K562 (cell line): ENCODE data around the gene IFNGR2. TPM values are rescaled to one million over a fixed set of nuclear protein-coding genes. Genes with fewer than 3 reads are reported as not detected.

Experiments
- ERF ChIP-seq: fragments of 450-650 bp; formaldehyde crosslinking; IDR thresholded peaks from 2 replicates; pipeline ENCODE4 v1.4.0; 2020; ENCODE audit warnings: mild to moderate bottlenecking, mixed read lengths
- MAFG ChIP-seq: fragments of 450-650 bp; conservative IDR thresholded peaks from 2 replicates; pipeline ENCODE4 v1.6.1; 2016; ENCODE audit warnings: missing genetic modification characterization, missing compliant biosample characterization
- MBD2 ChIP-seq: sonication (generic); IDR thresholded peaks from 2 replicates; pipeline ENCODE4 v1.6.1; 2016; ENCODE audit warnings: low read depth, borderline replicate concordance
- NCOR1 ChIP-seq: fragments of 450-650 bp; IDR thresholded peaks from 2 replicates; pipeline ENCODE4 v1.6.1; 2016; ENCODE audit warnings: mild to moderate bottlenecking, moderate library complexity
- NFXL1 ChIP-seq: fragments of 450-650 bp; formaldehyde crosslinking; IDR thresholded peaks from 2 replicates; pipeline ENCODE4 v1.4.0; 2021; ENCODE audit warnings: mild to moderate bottlenecking
- RFX1 ChIP-seq: fragments of 450-650 bp; IDR thresholded peaks from 2 replicates; pipeline ENCODE4 v1.6.1; 2016; ENCODE audit warnings: mild to moderate bottlenecking, moderate library complexity
- SMAD4 ChIP-seq: fragments of 250-450 bp; sonication (Bioruptor Pico); conservative IDR thresholded peaks from 2 replicates; pipeline ENCODE4 v1.8.0; 2021; ENCODE audit warnings: inconsistent platforms, mild to moderate bottlenecking, moderate library complexity
- SMARCC2 ChIP-seq: fragments of 450-650 bp; IDR thresholded peaks from 2 replicates; pipeline ENCODE4 v1.6.1; 2017; ENCODE audit warnings: antibody characterized with exemption, moderate library complexity, mild to moderate bottlenecking, low read depth
- SRSF3 ChIP-seq: fragments of 200-400 bp; formaldehyde crosslinking; IDR thresholded peaks from 2 replicates; pipeline ENCODE4 v1.6.1; 2016; ENCODE audit warnings: mild to moderate bottlenecking, low read length, moderate library complexity; ENCODE audit not compliant: insufficient read depth
- TEAD4 ChIP-seq, 2 experiments: sonication (generic) in 1 of 2; formaldehyde crosslinking in 1 of 2; IDR thresholded peaks; 2 replicates each; pipeline versions ENCODE4 v1.6.1 to v1.8.0; 2012 to 2022; ENCODE audit warnings: borderline replicate concordance in 1 of 2, inconsistent platforms in 1 of 2, low read length in 1 of 2, mild to moderate bottlenecking in 1 of 2, missing genetic modification reagents in 1 of 2
- ZC3H8 ChIP-seq: fragments of 450-650 bp; IDR thresholded peaks from 2 replicates; pipeline ENCODE4 v1.6.1; 2017
- ZKSCAN8 ChIP-seq: fragments of 200-800 bp; sonication (Bioruptor generic); IDR thresholded peaks from 2 replicates; pipeline ENCODE4 v1.6.1; 2016; ENCODE audit warnings: missing genetic modification characterization, missing compliant biosample characterization
- ZNF175 ChIP-seq: fragments of 200-800 bp; sonication (Bioruptor generic); IDR thresholded peaks from 2 replicates; pipeline ENCODE4 v1.6.1; 2016; ENCODE audit warnings: low read depth, mild to moderate bottlenecking, missing genetic modification characterization, missing compliant biosample characterization
- ZNF212 ChIP-seq: fragments of 450-650 bp; formaldehyde crosslinking; IDR thresholded peaks from 2 replicates; pipeline ENCODE4 v1.4.0; 2020; ENCODE audit warnings: mild to moderate bottlenecking
- polyA plus RNA-seq, 8 experiments: library from polyadenylated mRNA; depleted of rRNA in 4 of 8; stranded (reverse) in 5 of 8; unstranded in 3 of 8; fragments of >200 nt; fragmentation: Nextera tagmentation in 2 of 8; fragmentation: Illumina TruSeq in 1 of 8; extraction: Ambion mirVana in 2 of 8; extraction: Trizol in 1 of 8; gene quantifications; 2 replicates each; pipeline versions ENCODE4 v1.2.1 to v1.2.3, GENCODE V29; 2011 to 2014; ENCODE audit warnings: inconsistent platforms in 1 of 8, missing spikeins in 1 of 8
- total RNA-seq, 7 experiments: library from RNA; depleted of rRNA in 6 of 7; stranded (reverse); fragments of >200 nt in 6 of 7; fragmentation: Illumina TruSeq in 2 of 7; extraction: Trizol in 2 of 7; gene quantifications; 2 replicates each; pipeline versions ENCODE4 v1.2.1 to v1.2.3, GENCODE V29; 2011 to 2021; ENCODE audit warnings: low replicate concordance in 1 of 7
- TF ChIP-seq, protein P1 (sequence below): sonication (generic); formaldehyde crosslinking; IDR thresholded peaks from 2 replicates; pipeline ENCODE4 v1.8.1; 2023; ENCODE audit warnings: mild to moderate bottlenecking, missing genetic modification reagents
- TF ChIP-seq, protein P2 (sequence below): sonication (generic); formaldehyde crosslinking; IDR thresholded peaks from 2 replicates; pipeline ENCODE4 v1.8.1; 2023; ENCODE audit warnings: mild to moderate bottlenecking, missing genetic modification reagents
- TF ChIP-seq, protein P3 (sequence below), 2 experiments: fragments of 450-650 bp; IDR thresholded peaks; 2 replicates each; pipeline ENCODE4 v1.6.1; 2018; ENCODE audit warnings: mild to moderate bottlenecking in 2 of 2, low read depth in 1 of 2; ENCODE audit not compliant: partially characterized antibody in 2 of 2
- TF ChIP-seq, protein P4 (sequence below): fragments of 250-450 bp; sonication (Bioruptor Pico); IDR thresholded peaks from 2 replicates; pipeline ENCODE4 v1.8.0; 2022; ENCODE audit warnings: inconsistent platforms

The IFNGR2 gene
- total and polyA plus RNA-seq, 9 of the 15 experiments (the other 6 are each of a cell fraction or from before 2014, with no cell fraction given): 6.7 to 58.0 (median 28.5) TPM

DNA sequence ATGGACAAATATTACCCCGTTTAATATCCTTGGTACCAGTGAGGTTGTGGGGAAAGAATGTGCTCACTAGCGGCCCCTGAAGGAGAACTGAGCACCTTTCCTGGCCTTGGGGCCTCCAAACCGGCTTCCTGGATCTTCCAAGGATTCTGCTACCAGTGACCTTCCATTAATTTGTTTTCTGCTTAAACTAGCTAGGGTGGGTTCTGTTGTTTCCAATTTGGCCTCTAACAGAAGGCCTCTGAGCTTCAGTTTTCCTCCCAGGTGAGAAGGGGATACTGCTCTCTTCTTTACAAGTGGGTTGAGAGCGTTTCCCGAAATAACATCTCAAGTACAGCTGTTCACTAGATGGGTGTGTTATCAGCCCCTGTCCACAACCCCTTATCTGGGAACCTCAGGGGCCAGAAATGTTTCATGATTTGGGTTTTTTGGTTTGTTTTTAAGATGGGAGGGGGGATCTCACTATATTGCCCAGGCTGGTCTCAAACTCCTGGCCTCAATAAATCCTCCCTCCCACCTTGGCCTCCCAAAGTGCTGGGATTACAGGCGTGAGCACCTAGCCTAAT lies 16.9 kb upstream of the IFNGR2 start (continued):
- TF ChIP-seq, protein P1, sequence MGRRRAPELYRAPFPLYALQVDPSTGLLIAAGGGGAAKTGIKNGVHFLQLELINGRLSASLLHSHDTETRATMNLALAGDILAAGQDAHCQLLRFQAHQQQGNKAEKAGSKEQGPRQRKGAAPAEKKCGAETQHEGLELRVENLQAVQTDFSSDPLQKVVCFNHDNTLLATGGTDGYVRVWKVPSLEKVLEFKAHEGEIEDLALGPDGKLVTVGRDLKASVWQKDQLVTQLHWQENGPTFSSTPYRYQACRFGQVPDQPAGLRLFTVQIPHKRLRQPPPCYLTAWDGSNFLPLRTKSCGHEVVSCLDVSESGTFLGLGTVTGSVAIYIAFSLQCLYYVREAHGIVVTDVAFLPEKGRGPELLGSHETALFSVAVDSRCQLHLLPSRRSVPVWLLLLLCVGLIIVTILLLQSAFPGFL: no peak
- TF ChIP-seq MAFG (0 out of 2 replicates have a peak, but pooled peaks have one; percentile 17), RFX1 (no peak), NCOR1 (peak; percentile 95), MBD2 (0 out of 2 replicates have a peak, but pooled peaks have one; percentile 24), ZC3H8 (no peak), TEAD4 (IDR thresholded peaks at IDR 0.05; ENCODE audit: low read length) (peak; percentile 95), TEAD4 (CRISPR knock-in tag; IDR thresholded peaks at IDR 0.05; ENCODE audit: borderline replicate concordance) (no peak), ERF (CRISPR knock-in tag) (no peak), ZKSCAN8 (CRISPR knock-in tag) (peak; percentile 82; the same call in 1 of the 2 replicates), NFXL1 (CRISPR knock-in tag) (no peak), SRSF3 (no peak), SMARCC2 (peak; percentile 88), SMAD4 (peak; percentile 70), ZNF212 (CRISPR knock-in tag) (no peak), ZNF175 (CRISPR knock-in tag) (peak; percentile 73; the same call in 1 of the 2 replicates)
- TF ChIP-seq, protein P2, sequence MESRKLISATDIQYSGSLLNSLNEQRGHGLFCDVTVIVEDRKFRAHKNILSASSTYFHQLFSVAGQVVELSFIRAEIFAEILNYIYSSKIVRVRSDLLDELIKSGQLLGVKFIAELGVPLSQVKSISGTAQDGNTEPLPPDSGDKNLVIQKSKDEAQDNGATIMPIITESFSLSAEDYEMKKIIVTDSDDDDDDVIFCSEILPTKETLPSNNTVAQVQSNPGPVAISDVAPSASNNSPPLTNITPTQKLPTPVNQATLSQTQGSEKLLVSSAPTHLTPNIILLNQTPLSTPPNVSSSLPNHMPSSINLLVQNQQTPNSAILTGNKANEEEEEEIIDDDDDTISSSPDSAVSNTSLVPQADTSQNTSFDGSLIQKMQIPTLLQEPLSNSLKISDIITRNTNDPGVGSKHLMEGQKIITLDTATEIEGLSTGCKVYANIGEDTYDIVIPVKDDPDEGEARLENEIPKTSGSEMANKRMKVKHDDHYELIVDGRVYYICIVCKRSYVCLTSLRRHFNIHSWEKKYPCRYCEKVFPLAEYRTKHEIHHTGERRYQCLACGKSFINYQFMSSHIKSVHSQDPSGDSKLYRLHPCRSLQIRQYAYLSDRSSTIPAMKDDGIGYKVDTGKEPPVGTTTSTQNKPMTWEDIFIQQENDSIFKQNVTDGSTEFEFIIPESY (CRISPR knock-in tag): no peak
- TF ChIP-seq, protein P3, sequence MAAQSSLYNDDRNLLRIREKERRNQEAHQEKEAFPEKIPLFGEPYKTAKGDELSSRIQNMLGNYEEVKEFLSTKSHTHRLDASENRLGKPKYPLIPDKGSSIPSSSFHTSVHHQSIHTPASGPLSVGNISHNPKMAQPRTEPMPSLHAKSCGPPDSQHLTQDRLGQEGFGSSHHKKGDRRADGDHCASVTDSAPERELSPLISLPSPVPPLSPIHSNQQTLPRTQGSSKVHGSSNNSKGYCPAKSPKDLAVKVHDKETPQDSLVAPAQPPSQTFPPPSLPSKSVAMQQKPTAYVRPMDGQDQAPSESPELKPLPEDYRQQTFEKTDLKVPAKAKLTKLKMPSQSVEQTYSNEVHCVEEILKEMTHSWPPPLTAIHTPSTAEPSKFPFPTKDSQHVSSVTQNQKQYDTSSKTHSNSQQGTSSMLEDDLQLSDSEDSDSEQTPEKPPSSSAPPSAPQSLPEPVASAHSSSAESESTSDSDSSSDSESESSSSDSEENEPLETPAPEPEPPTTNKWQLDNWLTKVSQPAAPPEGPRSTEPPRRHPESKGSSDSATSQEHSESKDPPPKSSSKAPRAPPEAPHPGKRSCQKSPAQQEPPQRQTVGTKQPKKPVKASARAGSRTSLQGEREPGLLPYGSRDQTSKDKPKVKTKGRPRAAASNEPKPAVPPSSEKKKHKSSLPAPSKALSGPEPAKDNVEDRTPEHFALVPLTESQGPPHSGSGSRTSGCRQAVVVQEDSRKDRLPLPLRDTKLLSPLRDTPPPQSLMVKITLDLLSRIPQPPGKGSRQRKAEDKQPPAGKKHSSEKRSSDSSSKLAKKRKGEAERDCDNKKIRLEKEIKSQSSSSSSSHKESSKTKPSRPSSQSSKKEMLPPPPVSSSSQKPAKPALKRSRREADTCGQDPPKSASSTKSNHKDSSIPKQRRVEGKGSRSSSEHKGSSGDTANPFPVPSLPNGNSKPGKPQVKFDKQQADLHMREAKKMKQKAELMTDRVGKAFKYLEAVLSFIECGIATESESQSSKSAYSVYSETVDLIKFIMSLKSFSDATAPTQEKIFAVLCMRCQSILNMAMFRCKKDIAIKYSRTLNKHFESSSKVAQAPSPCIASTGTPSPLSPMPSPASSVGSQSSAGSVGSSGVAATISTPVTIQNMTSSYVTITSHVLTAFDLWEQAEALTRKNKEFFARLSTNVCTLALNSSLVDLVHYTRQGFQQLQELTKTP (IDR thresholded peaks at IDR 0.05; ENCODE audit: low read depth in 1 of 2, partially characterized antibody in 2 of 2): peak in 1 of 2 experiments; percentile 50
- TF ChIP-seq, protein P4, sequence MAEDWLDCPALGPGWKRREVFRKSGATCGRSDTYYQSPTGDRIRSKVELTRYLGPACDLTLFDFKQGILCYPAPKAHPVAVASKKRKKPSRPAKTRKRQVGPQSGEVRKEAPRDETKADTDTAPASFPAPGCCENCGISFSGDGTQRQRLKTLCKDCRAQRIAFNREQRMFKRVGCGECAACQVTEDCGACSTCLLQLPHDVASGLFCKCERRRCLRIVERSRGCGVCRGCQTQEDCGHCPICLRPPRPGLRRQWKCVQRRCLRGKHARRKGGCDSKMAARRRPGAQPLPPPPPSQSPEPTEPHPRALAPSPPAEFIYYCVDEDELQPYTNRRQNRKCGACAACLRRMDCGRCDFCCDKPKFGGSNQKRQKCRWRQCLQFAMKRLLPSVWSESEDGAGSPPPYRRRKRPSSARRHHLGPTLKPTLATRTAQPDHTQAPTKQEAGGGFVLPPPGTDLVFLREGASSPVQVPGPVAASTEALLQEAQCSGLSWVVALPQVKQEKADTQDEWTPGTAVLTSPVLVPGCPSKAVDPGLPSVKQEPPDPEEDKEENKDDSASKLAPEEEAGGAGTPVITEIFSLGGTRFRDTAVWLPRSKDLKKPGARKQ (CRISPR knock-in tag): no peak
